ENCODE data around the gene CAMK1D. TPM values are rescaled to one million over a fixed set of nuclear protein-coding genes. Genes with fewer than 3 reads are reported as not detected.
"Not testable (repeated sequence)": the region's sequence is repeated elsewhere in the genome, so short reads cannot be mapped to it uniquely, and the experiment has no call there.

Gene CAMK1D
- total RNA-seq, 1 experiment from 2014 or later: 6.0 TPM

- no peak overlapping the region for H3K4me2 ChIP-seq
- no peaks in the 10 kb centered on the region for H3K27me3 ChIP-seq (ENCODE audit: insufficient read depth, low read depth)
- POLR2A ChIA-PET (ENCODE audit: unreplicated experiment): no interaction called here
- no peaks in the 10 kb centered on the region for H3K9me3 ChIP-seq (ENCODE audit: insufficient read depth, low read depth)
- H3K79me2 ChIP-seq (ENCODE audit: low read depth): no peaks in the 10 kb centered on the region
- no peaks in the 10 kb centered on the region for H3F3A ChIP-seq (ENCODE audit: insufficient read depth, low read depth)
- CTCF ChIA-PET: no interaction called here
- no peaks in the 10 kb centered on the region for H3K9me2 ChIP-seq (ENCODE audit: insufficient read depth)
- no peak overlapping the region for H3K27ac ChIP-seq
- no peak overlapping the region for H3K4me3 ChIP-seq
- no peak overlapping the region for H2AFZ ChIP-seq
- BruUV-seq (replicated peaks): no TSS peak
- TF ChIP-seq EZH2 (IDR thresholded peaks at IDR 0.05; ENCODE audit: low read depth) (no peak), CTCF (conservative IDR thresholded peaks at IDR 0.05) (no peak)
- intact Hi-C loops (cut with micrococcal nuclease; ENCODE audit: unreplicated experiment): no loop called here
- H3K4me1 ChIP-seq (replicated peaks; ENCODE audit: insufficient read depth): no peaks in the 10 kb centered on the region
- no peak for DNase-seq
- H3K36me3 ChIP-seq (ENCODE audit: low read depth): no peaks in the 10 kb centered on the region
- no peaks in the 10 kb centered on the region for H4K20me1 ChIP-seq (ENCODE audit: insufficient read depth)
These were observed 194.2 kb downstream of the CAMK1D start for GRCh38 chr10:12543589-12543988.

- H4K20me1 ChIP-seq (ENCODE audit: insufficient read depth); H3K79me2 ChIP-seq (ENCODE audit: low read depth); H3K9me3 ChIP-seq (ENCODE audit: insufficient read depth, low read depth); BruUV-seq (replicated peaks); H3K4me2 ChIP-seq; H3K27me3 ChIP-seq (ENCODE audit: insufficient read depth, low read depth); H2AFZ ChIP-seq; H3K9me2 ChIP-seq (ENCODE audit: insufficient read depth); H3K27ac ChIP-seq; DNase-seq; H3K36me3 ChIP-seq (ENCODE audit: low read depth); POLR2A ChIA-PET (ENCODE audit: unreplicated experiment); H3K4me3 ChIP-seq; H3K4me1 ChIP-seq (replicated peaks; ENCODE audit: insufficient read depth); H3F3A ChIP-seq (ENCODE audit: insufficient read depth, low read depth); CTCF ChIA-PET: not testable (repeated sequence)
- intact Hi-C loops (cut with micrococcal nuclease; ENCODE audit: unreplicated experiment): loop anchor here (5.0 kb wide), 1 partner anchor 284 kb away; no protein-coding TSS in a partner anchor
These were observed 196.9 kb downstream of the CAMK1D start for GRCh38 chr10:12546160-12546802.

GRCh38 chr10:12547301-12547771 is 198.0 kb downstream of the CAMK1D start:
- Histone ChIP-seq H3K4me3 (no peak overlapping the region), H3K27ac (no peak overlapping the region), H3K27me3 (ENCODE audit: insufficient read depth, low read depth) (no peaks in the 10 kb centered on the region), H3K9me3 (ENCODE audit: insufficient read depth, low read depth) (no peaks in the 10 kb centered on the region), H2AFZ (no peak overlapping the region), H3F3A (ENCODE audit: insufficient read depth, low read depth) (no peaks in the 10 kb centered on the region), H4K20me1 (ENCODE audit: insufficient read depth) (no peaks in the 10 kb centered on the region), H3K4me1 (replicated peaks; ENCODE audit: insufficient read depth) (no peaks in the 10 kb centered on the region), H3K79me2 (ENCODE audit: low read depth) (no peaks in the 10 kb centered on the region), H3K4me2 (no peak overlapping the region), H3K36me3 (ENCODE audit: low read depth) (no peaks in the 10 kb centered on the region), H3K9me2 (ENCODE audit: insufficient read depth) (no peaks in the 10 kb centered on the region)
- intact Hi-C loops (cut with micrococcal nuclease; ENCODE audit: unreplicated experiment): loop anchor here (5.0 kb wide), 1 partner anchor 285 kb away; no protein-coding TSS in a partner anchor
- no TSS peak for BruUV-seq (replicated peaks)
- DNase-seq: no peak
- POLR2A ChIA-PET (ENCODE audit: unreplicated experiment): no interaction called here
- TF ChIP-seq EZH2 (IDR thresholded peaks at IDR 0.05; ENCODE audit: low read depth) (no peak), CTCF (conservative IDR thresholded peaks at IDR 0.05) (no peak)
- CTCF ChIA-PET: no interaction called here

- no peak overlapping the region for H3K4me2 ChIP-seq
- no peak overlapping the region for H3K27ac ChIP-seq
- H3K4me1 ChIP-seq (replicated peaks; ENCODE audit: insufficient read depth): no peaks in the 10 kb centered on the region
- H3K36me3 ChIP-seq (ENCODE audit: low read depth): no peaks in the 10 kb centered on the region
- BruUV-seq (replicated peaks): no TSS peak
- H3K79me2 ChIP-seq (ENCODE audit: low read depth): no peaks in the 10 kb centered on the region
- H3K9me3 ChIP-seq (ENCODE audit: insufficient read depth, low read depth): no peaks in the 10 kb centered on the region
- CTCF ChIA-PET: no interaction called here
- H2AFZ ChIP-seq: no peak overlapping the region
- H3F3A ChIP-seq (ENCODE audit: insufficient read depth, low read depth): no peaks in the 10 kb centered on the region
- POLR2A ChIA-PET (ENCODE audit: unreplicated experiment): no interaction called here
- no peak for TF ChIP-seq CTCF (conservative IDR thresholded peaks at IDR 0.05)
- TF ChIP-seq EZH2 (IDR thresholded peaks at IDR 0.05; ENCODE audit: low read depth): no peak
- H3K9me2 ChIP-seq (ENCODE audit: insufficient read depth): no peaks in the 10 kb centered on the region
- DNase-seq: no peak
- no peak overlapping the region for H3K4me3 ChIP-seq
- H4K20me1 ChIP-seq (ENCODE audit: insufficient read depth): no peaks in the 10 kb centered on the region
- intact Hi-C loops (cut with micrococcal nuclease; ENCODE audit: unreplicated experiment): loop anchor here (5.0 kb wide), 1 partner anchor 287 kb away; no protein-coding TSS in a partner anchor
- no peaks in the 10 kb centered on the region for H3K27me3 ChIP-seq (ENCODE audit: insufficient read depth, low read depth)
These were observed 199.9 kb downstream of the CAMK1D start for GRCh38 chr10:12549297-12549696.

All from PC-9 (cell line).